Panc1 (cell line): Measurements from ENCODE around the gene SSBP4. TPM values are rescaled to one million over a fixed set of nuclear protein-coding genes. Genes with fewer than 3 reads are reported as not detected.

Experiments used
- ATAC-seq: fragments of 200-7000 bp; cut with Tn5 transposase; 2 replicates; pipeline ENCODE4 v1.9.1; 2020; ENCODE audit warnings: mild to moderate bottlenecking, moderate library complexity
- BruUV-seq: library from RNA; stranded (reverse); fragments of 400-500 nt; replicated peaks from 2 replicates; lab custom pipeline; 2021; lab: Mats Ljungman, UMichigan
- CTCF ChIA-PET: fragments of 300-600 bp; sonication (Branson Sonifier 250); formaldehyde crosslinking; loops from one replicate; lab custom pipeline; 2022; ENCODE audit warnings: antibody characterized with exemption; lab: Charles Lee
- POLR2A ChIA-PET: fragments of 300-600 bp; sonication (Branson Sonifier 250); formaldehyde crosslinking; loops from one replicate; lab custom pipeline; 2022; ENCODE audit warnings: antibody characterized with exemption; lab: Charles Lee
- DNase-seq: peaks from one replicate; pipeline ENCODE4 v3.0.0-alpha.2; 2010; ENCODE audit warnings: low read depth, low spot score
- H3K27ac ChIP-seq: 2 replicates; pipeline ENCODE4 v1.5.1; 2011; ENCODE audit warnings: mild to moderate bottlenecking, low read length, inconsistent platforms
- H3K27me3 ChIP-seq: fragments of 200-500 bp; sonication (Bioruptor generic); 2 replicates; pipeline ENCODE4 v1.6.0; 2014; ENCODE audit warnings: low read length, inconsistent platforms; ENCODE audit not compliant: control insufficient read depth, insufficient read depth
- H3K36me3 ChIP-seq: fragments of 200-500 bp; sonication (Bioruptor generic); 2 replicates; pipeline ENCODE4 v1.5.1; 2014; ENCODE audit warnings: inconsistent platforms, mild to moderate bottlenecking, low read length, moderate library complexity; ENCODE audit not compliant: control insufficient read depth, insufficient read depth
- H3K4me1 ChIP-seq: 2 replicates; pipeline ENCODE4 v1.5.1; 2011; ENCODE audit warnings: inconsistent platforms, mild to moderate bottlenecking, low read length, moderate library complexity; ENCODE audit not compliant: control insufficient read depth, insufficient read depth
- H3K4me3 ChIP-seq, 2 experiments: 2 replicates each; pipeline ENCODE4 v1.5.1; 2011 to 2012; ENCODE audit warnings: low read depth in 2 of 2, low read length in 2 of 2, mild to moderate bottlenecking in 2 of 2, inconsistent platforms in 1 of 2, moderate library complexity in 1 of 2
- H3K9me3 ChIP-seq: fragments of 200-500 bp; sonication (Bioruptor generic); 2 replicates; pipeline ENCODE4 v1.5.1; 2014; ENCODE audit warnings: low read depth, mild to moderate bottlenecking, inconsistent platforms, low read length, moderate library complexity; ENCODE audit not compliant: control insufficient read depth, insufficient read depth
- CTCF ChIP-seq: fragments of 450-650 bp; IDR thresholded peaks from 2 replicates; pipeline ENCODE4 v1.5.1; 2017; ENCODE audit warnings: mild to moderate bottlenecking
- POLR2AphosphoS5 ChIP-seq: IDR thresholded peaks from 2 replicates; pipeline ENCODE4 v1.6.1; 2012; ENCODE audit warnings: mild to moderate bottlenecking, low read depth, low read length, moderate library complexity
- REST ChIP-seq, 2 experiments: IDR thresholded peaks; 2 replicates each; pipeline ENCODE4 v1.6.1; 2011 to 2012; ENCODE audit warnings: low read depth in 2 of 2, control low read depth in 1 of 2, low read length in 1 of 2, mild to moderate bottlenecking in 1 of 2, moderate library complexity in 1 of 2; ENCODE audit not compliant: insufficient read depth in 1 of 2
- SIN3A ChIP-seq: IDR thresholded peaks from 2 replicates; pipeline ENCODE4 v1.6.1; 2012; ENCODE audit warnings: low read depth, mild to moderate bottlenecking, low read length, moderate library complexity, borderline replicate concordance; ENCODE audit not compliant: insufficient read depth
- TCF7L2 ChIP-seq: IDR thresholded peaks from 2 replicates; pipeline ENCODE4 v1.6.1; 2011; ENCODE audit warnings: mild to moderate bottlenecking, low read depth, low read length, inconsistent platforms
- in situ Hi-C: cut with HindIII; loops from 2 replicates; pipeline ENCODE4 v1.10.0; 2016; ENCODE audit warnings: low sequenced_read_pairs, low pct_unique_long_range_greater_than_20kb
- intact Hi-C: fragments of 100-400 bp; cut with micrococcal nuclease; formaldehyde crosslinking; loops from one replicate; pipeline ENCODE4 v1.10.0; 2022; ENCODE audit not compliant: unreplicated experiment
- total RNA-seq: library from RNA; stranded (reverse); gene quantifications from one replicate; pipeline ENCODE4 v1.2.1, GENCODE V29; 2021; ENCODE audit not compliant: unreplicated experiment

SSBP4 gene
- total RNA-seq, 1 experiment from 2014 or later = 128 TPM

- in situ Hi-C loops = no loop called here
- ChIA-PET POLR2A (no interaction called here), CTCF (no interaction called here)
- Histone ChIP-seq H3K4me3 (peak overlapping the region; percentile 42 to 65), H3K9me3 (no peaks in the 10 kb centered on the region), H3K27ac (peak overlapping the region; percentile 88), H3K36me3 (no peaks in the 10 kb centered on the region), H3K27me3 (no peaks in the 10 kb centered on the region), H3K4me1 (peaks cover 38% of the 10 kb centered on the region)
- DNase-seq (no peak), ATAC-seq (peak; percentile 15)
- intact Hi-C loops = no loop called here
- TF ChIP-seq REST (IDR thresholded peaks at IDR 0.05; ENCODE audit: insufficient read depth in 1 of 2, low read depth in 2 of 2, low read length in 1 of 2) = no peak
- no peak for TF ChIP-seq TCF7L2
- TF ChIP-seq CTCF = no peak; the same call in 1 of the 2 replicates
- TF ChIP-seq POLR2AphosphoS5 = no peak; the same call in 1 of the 2 replicates
- TF ChIP-seq SIN3A = no peak
- no TSS peak for BruUV-seq
Measured at GRCh38 chr19:18438331-18439024, 19.3 kb downstream of the SSBP4 start.

GRCh38 chr19:18439025-18439909, 20.1 kb downstream of the SSBP4 start:
- Histone ChIP-seq H3K27ac (peak overlapping the region; percentile 88), H3K27me3 (no peaks in the 10 kb centered on the region), H3K9me3 (no peaks in the 10 kb centered on the region), H3K36me3 (no peaks in the 10 kb centered on the region), H3K4me3 (no peak overlapping the region), H3K4me1 (peaks cover 35% of the 10 kb centered on the region)
- ChIA-PET POLR2A (interaction anchor here (0.6 kb wide), 1 partner anchor 118 kb away, joined by 6 read pairs; the partner anchor contains the start of gene KXD1), CTCF (interaction anchor here (0.7 kb wide), 1 partner anchor 441 kb away, joined by 3 read pairs; no protein-coding TSS in a partner anchor)
- intact Hi-C loops = no loop called here
- TF ChIP-seq CTCF (no peak), SIN3A (no peak), TCF7L2 (no peak), REST (IDR thresholded peaks at IDR 0.05; ENCODE audit: insufficient read depth in 1 of 2, low read depth in 2 of 2, low read length in 1 of 2) (no peak), POLR2AphosphoS5 (no peak)
- no TSS peak for BruUV-seq
- DNase-seq (no peak), ATAC-seq (no peak; the same call in 1 of the 2 replicates)
- in situ Hi-C loops = no loop called here
